Left ventricle myocardium inferior (tissue), 1 donor: ENCODE results near the gene EDEM3. TPM values are rescaled to one million over a fixed set of nuclear protein-coding genes. Genes with fewer than 3 reads are reported as not detected.

Source experiments
- DNase-seq: peaks from one replicate; pipeline ENCODE4 v3.0.0-alpha.2; 2020
- H3K27ac ChIP-seq: fragments of 200-600 bp; replicated peaks from 2 replicates; pipeline ENCODE4 v1.8.0; 2021
- H3K27me3 ChIP-seq: fragments of 200-600 bp; 2 replicates; pipeline ENCODE4 v1.8.0; 2021; ENCODE audit warnings: low read depth
- H3K36me3 ChIP-seq: fragments of 200-600 bp; 2 replicates; pipeline ENCODE4 v1.8.0; 2021
- H3K4me1 ChIP-seq: fragments of 200-600 bp; 2 replicates; pipeline ENCODE4 v1.8.0; 2021
- H3K4me3 ChIP-seq: fragments of 200-600 bp; 2 replicates; pipeline ENCODE4 v1.8.0; 2021; ENCODE audit warnings: mild to moderate bottlenecking, moderate library complexity
- H3K9me3 ChIP-seq: fragments of 200-600 bp; replicated peaks from 2 replicates; pipeline ENCODE4 v1.8.0; 2021
- intact Hi-C: fragments of 100-400 bp; cut with micrococcal nuclease; formaldehyde crosslinking; loops from one replicate; pipeline ENCODE4 v1.11.0; 2022
- total RNA-seq: library from RNA; stranded (reverse); fragmentation: NEBNext Ultra II Directional; extraction: Animal tissue kit (Norgen Biotek cat#: 25700); gene quantifications from one replicate; pipeline ENCODE4 v1.2.1, GENCODE V29; 2021
- TF ChIP-seq, protein P1 (sequence below): fragments of 200-600 bp; IDR thresholded peaks from 2 replicates; pipeline ENCODE4 v1.8.0; 2021; ENCODE audit warnings: antibody characterized with exemption, mild to moderate bottlenecking, borderline replicate concordance
- donor health status: DM: no; HTN: yes; CAD: no; lungs with severe emphysema.

The EDEM3 gene
- total RNA-seq, 1 donor from 2014 or later, result 16.9 TPM

DNA sequence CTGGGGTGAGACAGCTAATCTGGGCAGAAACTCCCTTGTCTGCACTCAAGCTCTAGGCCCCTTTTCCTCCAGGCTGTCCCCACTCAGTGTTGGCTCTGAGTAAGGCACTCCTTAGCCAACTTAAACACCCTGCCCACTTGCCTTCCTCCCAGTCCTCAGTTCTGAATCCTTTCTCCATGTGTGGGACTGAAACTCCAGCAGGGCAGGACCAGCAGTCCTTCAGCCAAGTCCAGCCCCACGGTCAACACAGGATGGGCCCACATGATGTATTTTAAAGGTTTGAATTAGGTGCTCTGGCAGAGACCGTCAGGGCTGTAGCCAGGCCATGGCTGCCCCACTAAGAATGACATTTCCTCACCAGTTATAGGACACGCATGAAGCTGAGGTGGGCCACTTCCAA is 107.8 kb downstream of the EDEM3 start:
- TF ChIP-seq, protein P1, sequence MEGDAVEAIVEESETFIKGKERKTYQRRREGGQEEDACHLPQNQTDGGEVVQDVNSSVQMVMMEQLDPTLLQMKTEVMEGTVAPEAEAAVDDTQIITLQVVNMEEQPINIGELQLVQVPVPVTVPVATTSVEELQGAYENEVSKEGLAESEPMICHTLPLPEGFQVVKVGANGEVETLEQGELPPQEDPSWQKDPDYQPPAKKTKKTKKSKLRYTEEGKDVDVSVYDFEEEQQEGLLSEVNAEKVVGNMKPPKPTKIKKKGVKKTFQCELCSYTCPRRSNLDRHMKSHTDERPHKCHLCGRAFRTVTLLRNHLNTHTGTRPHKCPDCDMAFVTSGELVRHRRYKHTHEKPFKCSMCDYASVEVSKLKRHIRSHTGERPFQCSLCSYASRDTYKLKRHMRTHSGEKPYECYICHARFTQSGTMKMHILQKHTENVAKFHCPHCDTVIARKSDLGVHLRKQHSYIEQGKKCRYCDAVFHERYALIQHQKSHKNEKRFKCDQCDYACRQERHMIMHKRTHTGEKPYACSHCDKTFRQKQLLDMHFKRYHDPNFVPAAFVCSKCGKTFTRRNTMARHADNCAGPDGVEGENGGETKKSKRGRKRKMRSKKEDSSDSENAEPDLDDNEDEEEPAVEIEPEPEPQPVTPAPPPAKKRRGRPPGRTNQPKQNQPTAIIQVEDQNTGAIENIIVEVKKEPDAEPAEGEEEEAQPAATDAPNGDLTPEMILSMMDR, result no peak
- Histone ChIP-seq H3K4me1 (peaks cover 35% of the 10 kb centered on the region), H3K27me3 (no peaks in the 10 kb centered on the region), H3K27ac (no peak overlapping the region), H3K36me3 (no peaks in the 10 kb centered on the region), H3K9me3 (no peaks in the 10 kb centered on the region), H3K4me3 (no peak overlapping the region)
- intact Hi-C loops, result no loop called here
- no peak for DNase-seq

DNA sequence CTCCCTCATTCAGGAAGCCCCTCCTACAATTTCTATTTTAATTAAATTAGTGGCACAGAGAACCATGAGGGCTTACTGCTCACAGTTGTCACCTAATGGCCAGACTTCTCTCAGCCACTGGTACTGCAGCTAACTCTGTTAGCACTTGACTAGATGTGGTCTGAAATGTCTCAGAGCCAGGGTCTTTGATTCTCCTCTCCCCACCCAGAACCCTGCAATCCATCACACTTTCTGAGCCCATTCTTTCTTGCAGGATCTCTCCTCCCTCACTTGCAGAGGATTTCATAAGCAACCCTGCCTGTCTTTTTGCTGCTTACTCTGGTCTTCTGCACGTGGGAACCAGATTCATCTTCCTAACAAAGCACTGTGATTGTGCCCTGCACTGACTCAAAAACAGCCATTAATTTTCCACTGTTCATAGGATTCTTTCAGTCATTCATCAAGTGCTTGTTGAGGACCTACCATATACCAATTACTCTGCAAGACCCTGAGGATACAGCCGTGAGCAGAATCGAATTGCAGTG is 108.4 kb downstream of the EDEM3 start:
- peaks cover 36% of the 10 kb centered on the region for H3K4me1 ChIP-seq
- no peaks in the 10 kb centered on the region for H3K27me3 ChIP-seq
- H3K27ac ChIP-seq, result no peak overlapping the region
- no peak overlapping the region for H3K4me3 ChIP-seq
- no peaks in the 10 kb centered on the region for H3K9me3 ChIP-seq
- intact Hi-C loops, result no loop called here
- DNase-seq, result no peak
- no peaks in the 10 kb centered on the region for H3K36me3 ChIP-seq
- TF ChIP-seq, protein P1, result no peak

DNA sequence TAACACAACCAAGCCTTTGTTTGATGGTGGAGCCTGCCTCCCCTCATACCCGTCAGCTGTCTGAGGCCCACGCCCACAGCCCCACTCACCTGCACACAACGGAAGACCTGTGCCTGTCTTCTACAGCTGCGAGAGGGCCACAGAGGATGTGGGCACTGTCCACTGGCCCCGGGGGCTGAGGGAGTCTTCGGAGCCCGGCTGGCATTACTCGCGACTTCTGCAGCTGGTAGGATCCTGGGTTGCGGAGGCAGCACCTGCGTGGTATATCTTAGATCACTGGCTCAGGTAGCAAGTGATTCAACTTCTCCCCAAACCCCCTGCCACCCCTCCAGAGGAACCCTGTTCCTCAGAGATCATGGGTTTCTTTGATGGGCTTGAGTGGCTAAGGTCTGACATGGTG is 109.9 kb downstream of the EDEM3 start:
- Histone ChIP-seq H3K36me3 (no peaks in the 10 kb centered on the region), H3K9me3 (no peaks in the 10 kb centered on the region), H3K27ac (no peak overlapping the region), H3K4me1 (peaks cover 29% of the 10 kb centered on the region), H3K4me3 (no peak overlapping the region), H3K27me3 (no peaks in the 10 kb centered on the region)
- TF ChIP-seq, protein P1, result no peak
- intact Hi-C loops, result no loop called here
- no peak for DNase-seq

DNA sequence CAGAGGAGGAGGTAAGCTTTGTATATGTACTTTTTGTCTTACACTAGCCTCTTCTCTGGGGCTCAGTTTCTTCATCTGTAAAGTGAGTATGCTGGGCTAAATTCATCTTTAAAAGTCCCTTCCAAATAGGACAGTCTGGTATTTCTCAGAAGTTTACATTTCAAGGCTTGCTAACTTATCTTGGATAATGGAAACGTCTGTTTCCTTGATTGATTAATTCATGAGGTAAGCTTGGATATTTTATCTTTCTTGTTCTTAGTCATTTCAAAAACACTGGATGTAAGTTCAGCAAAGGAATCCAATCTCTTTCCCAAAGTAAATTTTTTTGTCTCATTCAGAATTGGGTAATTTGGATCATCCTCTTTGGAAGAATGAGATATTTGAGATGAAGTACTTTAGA is 111.0 kb downstream of the EDEM3 start:
- TF ChIP-seq, protein P1, result no peak
- H3K27me3 ChIP-seq, result no peaks in the 10 kb centered on the region
- no peak overlapping the region for H3K27ac ChIP-seq
- no peak overlapping the region for H3K4me3 ChIP-seq
- no peaks in the 10 kb centered on the region for H3K36me3 ChIP-seq
- DNase-seq, result no peak
- no peaks in the 10 kb centered on the region for H3K9me3 ChIP-seq
- intact Hi-C loops, result no loop called here
- peaks cover 19% of the 10 kb centered on the region for H3K4me1 ChIP-seq

DNA sequence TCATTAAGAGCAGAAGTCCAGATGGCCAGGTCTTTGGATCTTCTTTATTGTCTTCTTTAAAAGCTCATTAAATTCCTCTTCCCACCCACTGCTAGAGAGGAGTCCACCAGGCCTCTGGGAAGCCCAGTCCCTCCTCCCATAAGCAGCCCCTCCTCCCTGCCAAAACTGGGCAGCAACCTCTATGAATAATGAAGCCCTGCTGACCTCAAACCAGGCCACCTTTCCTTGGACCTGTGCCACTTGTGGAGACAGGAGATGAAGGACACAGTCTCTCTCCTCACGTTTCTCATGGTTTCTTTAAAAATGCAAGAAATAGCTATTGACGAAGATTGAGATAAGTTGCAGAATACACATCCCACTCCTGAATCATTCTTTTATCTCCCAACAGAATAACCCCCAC is 112.8 kb downstream of the EDEM3 start:
- Histone ChIP-seq H3K4me1 (peaks cover 6% of the 10 kb centered on the region), H3K9me3 (no peaks in the 10 kb centered on the region), H3K4me3 (no peak overlapping the region), H3K27ac (no peak overlapping the region), H3K27me3 (no peaks in the 10 kb centered on the region), H3K36me3 (no peaks in the 10 kb centered on the region)
- intact Hi-C loops, result no loop called here
- no peak for DNase-seq
- TF ChIP-seq, protein P1, result no peak
